ENCODE data around the gene PLEK. TPM values are rescaled to one million over a fixed set of nuclear protein-coding genes. Genes with fewer than 3 reads are reported as not detected.

The PLEK gene
- total RNA-seq (1 to 10 TPM; 3.9 TPM), polyA plus RNA-seq (100 to 1,000 TPM in 1 of 3 donors, 1 to 10 TPM in 2; 2.6 to 148 (median 3.0) TPM), total RNA-seq (0.19 to 2.5 (median 0.68) reads per million in 6 experiments)

- H3K4me3 Mint-ChIP-seq, result peak within 1 kb of the TSS in 8 of 10 donors; percentile 25 to 95 (median 64)
- DNase-seq (peak in 1 of 10 donors; percentile 36), ATAC-seq (no peak)
- H3K27ac Mint-ChIP-seq, result peak within 1 kb of the TSS in 5 of 10 donors; percentile 50 to 94 (median 72)
- peaks cover 0 to 2% (median 0%) of the 10 kb centered on the region in 3 donors for H3K36me3 Mint-ChIP-seq
- H3K27me3 Mint-ChIP-seq, result peaks cover 0 to 2% (median 0%) of the 10 kb centered on the region in 5 donors
- POLR2A ChIA-PET, result no interaction called here
- peaks cover 0 to 6% (median 2%) of the 10 kb centered on the region in 9 donors for H3K9me3 Mint-ChIP-seq
- peaks cover 2 to 70% (median 10%) of the 10 kb centered on the region in 4 donors for H3K4me1 Mint-ChIP-seq
These were observed at the start of gene PLEK for GRCh38 chr2:68365087-68365486. TSS of gene PLEK (plus strand) at chr2:68365282. CDS start at chr2:68365352, 70 bp downstream.

- Mint-ChIP-seq H3K27me3 (peaks cover 20 to 74% (median 42%) of the 10 kb centered on the region in 5 donors), H3K4me3 (no peak overlapping the region), H3K9me3 (peaks cover 0 to 9% (median 5%) of the 10 kb centered on the region in 9 donors), H3K4me1 (peaks cover 5 to 15% (median 12%) of the 10 kb centered on the region in 4 donors), H3K36me3 (peaks cover 0 to 5% (median 0%) of the 10 kb centered on the region in 3 donors), H3K27ac (no peak overlapping the region)
- ATAC-seq (no peak), DNase-seq (no peak)
- POLR2A ChIA-PET, result no interaction called here
These were observed 49.0 kb upstream of the PLEK start for GRCh38 chr2:68316111-68316510.

GRCh38 chr2:68317971-68318913, 46.8 kb upstream of the PLEK start:
- Mint-ChIP-seq H3K4me1 (peaks cover 5 to 15% (median 12%) of the 10 kb centered on the region in 4 donors), H3K27me3 (peaks cover 18 to 74% (median 48%) of the 10 kb centered on the region in 5 donors), H3K36me3 (peaks cover 0 to 5% (median 0%) of the 10 kb centered on the region in 3 donors), H3K4me3 (peak overlapping the region in 9 of 10 donors; percentile 15 to 81 (median 56)), H3K27ac (no peak overlapping the region), H3K9me3 (peaks cover 0 to 9% (median 5%) of the 10 kb centered on the region in 9 donors)
- DNase-seq (no peak), ATAC-seq (no peak)
- POLR2A ChIA-PET, result no interaction called here

- peak overlapping the region in 9 of 10 donors; percentile 56 to 84 (median 75) for H3K4me3 Mint-ChIP-seq
- POLR2A ChIA-PET, result no interaction called here
- H3K27me3 Mint-ChIP-seq, result peaks cover 16 to 71% (median 49%) of the 10 kb centered on the region in 5 donors
- H3K27ac Mint-ChIP-seq, result no peak overlapping the region
- ATAC-seq (no peak), DNase-seq (no peak)
- H3K9me3 Mint-ChIP-seq, result peaks cover 0 to 9% (median 3%) of the 10 kb centered on the region in 9 donors
- H3K4me1 Mint-ChIP-seq, result peaks cover 5 to 15% (median 12%) of the 10 kb centered on the region in 4 donors
- H3K36me3 Mint-ChIP-seq, result peaks cover 0 to 5% (median 0%) of the 10 kb centered on the region in 3 donors
These were observed 46.1 kb upstream of the PLEK start for GRCh38 chr2:68318914-68319397.

GRCh38 chr2:68319398-68320117, 45.5 kb upstream of the PLEK start, which contains the start of gene CNRIP1:
TSS of gene CNRIP1 (minus strand) at chr2:68319949. CDS start at chr2:68319400, 549 bp downstream.
- POLR2A ChIA-PET, result no interaction called here
- peak; percentile 10 to 33 for ATAC-seq
- H3K27ac Mint-ChIP-seq, result peak within 1 kb of the TSS in 1 of 10 donors; percentile 40
- peaks cover 5 to 15% (median 12%) of the 10 kb centered on the region in 4 donors for H3K4me1 Mint-ChIP-seq
- peak within 1 kb of the TSS; percentile 60 to 84 (median 76) for H3K4me3 Mint-ChIP-seq
- peak in 1 of 10 donors; percentile 4 for DNase-seq
- H3K9me3 Mint-ChIP-seq, result peaks cover 0 to 4% (median 0%) of the 10 kb centered on the region in 9 donors
- H3K27me3 Mint-ChIP-seq, result peaks cover 21 to 71% (median 51%) of the 10 kb centered on the region in 5 donors
- peaks cover 0 to 5% (median 0%) of the 10 kb centered on the region in 3 donors for H3K36me3 Mint-ChIP-seq

GRCh38 chr2:68320118-68320641, 44.9 kb upstream of the PLEK start:
- no peaks in the 10 kb centered on the region for H3K9me3 Mint-ChIP-seq
- H3K4me1 Mint-ChIP-seq, result peaks cover 5 to 15% (median 12%) of the 10 kb centered on the region in 4 donors
- DNase-seq (no peak), ATAC-seq (no peak)
- POLR2A ChIA-PET, result no interaction called here
- peaks cover 0 to 5% (median 0%) of the 10 kb centered on the region in 3 donors for H3K36me3 Mint-ChIP-seq
- H3K27me3 Mint-ChIP-seq, result peaks cover 21 to 71% (median 52%) of the 10 kb centered on the region in 5 donors
- peak overlapping the region; percentile 60 to 84 (median 76) for H3K4me3 Mint-ChIP-seq
- H3K27ac Mint-ChIP-seq, result peak overlapping the region in 1 of 10 donors; percentile 40

GRCh38 chr2:68325056-68325455, 40.0 kb upstream of the PLEK start:
- ATAC-seq, result no peak
- H3K36me3 Mint-ChIP-seq, result peaks cover 0 to 3% (median 0%) of the 10 kb centered on the region in 3 donors
- no peak overlapping the region for H3K27ac Mint-ChIP-seq
- no peaks in the 10 kb centered on the region for H3K9me3 Mint-ChIP-seq
- no peak for DNase-seq
- H3K4me1 Mint-ChIP-seq, result peaks cover 0 to 3% (median 3%) of the 10 kb centered on the region in 4 donors
- POLR2A ChIA-PET, result no interaction called here
- H3K4me3 Mint-ChIP-seq, result no peak overlapping the region
- peaks cover 29 to 75% (median 45%) of the 10 kb centered on the region in 5 donors for H3K27me3 Mint-ChIP-seq

- Mint-ChIP-seq H3K27me3 (peaks cover 25 to 60% (median 33%) of the 10 kb centered on the region in 5 donors), H3K9me3 (no peaks in the 10 kb centered on the region), H3K36me3 (peaks cover 0 to 2% (median 0%) of the 10 kb centered on the region in 3 donors), H3K27ac (no peak overlapping the region), H3K4me3 (no peak overlapping the region), H3K4me1 (no peaks in the 10 kb centered on the region)
- POLR2A ChIA-PET, result no interaction called here
- DNase-seq (no peak), ATAC-seq (no peak)
These were observed 36.2 kb upstream of the PLEK start for GRCh38 chr2:68328901-68329300.

- no peak overlapping the region for H3K27ac Mint-ChIP-seq
- H3K27me3 Mint-ChIP-seq, result peaks cover 17 to 42% (median 25%) of the 10 kb centered on the region in 5 donors
These were observed 34.4 kb upstream of the PLEK start for GRCh38 chr2:68330691-68331090.

GRCh38 chr2:68333009-68333408, 32.1 kb upstream of the PLEK start:
- no peaks in the 10 kb centered on the region for H3K9me3 Mint-ChIP-seq
- ATAC-seq (no peak), DNase-seq (no peak)
- H3K27me3 Mint-ChIP-seq, result peaks cover 12 to 21% (median 19%) of the 10 kb centered on the region in 5 donors
- H3K36me3 Mint-ChIP-seq, result peaks cover 0 to 2% (median 0%) of the 10 kb centered on the region in 3 donors
- no peak overlapping the region for H3K4me3 Mint-ChIP-seq
- no peaks in the 10 kb centered on the region for H3K4me1 Mint-ChIP-seq
- no peak overlapping the region for H3K27ac Mint-ChIP-seq
- POLR2A ChIA-PET, result no interaction called here

More at GRCh38 chr2:68330691-68331090, 34.4 kb upstream of the PLEK start:
- no peak for ATAC-seq
- H3K9me3 Mint-ChIP-seq, result no peaks in the 10 kb centered on the region
- POLR2A ChIA-PET, result no interaction called here
- H3K36me3 Mint-ChIP-seq, result peaks cover 0 to 2% (median 0%) of the 10 kb centered on the region in 3 donors
- H3K4me1 Mint-ChIP-seq, result no peaks in the 10 kb centered on the region
- no peak overlapping the region for H3K4me3 Mint-ChIP-seq
- DNase-seq, result no peak

- H3K4me3 Mint-ChIP-seq, result no peak overlapping the region
- no peak for DNase-seq
- H3K27ac Mint-ChIP-seq, result no peak overlapping the region
- peaks cover 4 to 13% (median 9%) of the 10 kb centered on the region in 5 donors for H3K27me3 Mint-ChIP-seq
- H3K9me3 Mint-ChIP-seq, result no peaks in the 10 kb centered on the region
- POLR2A ChIA-PET, result no interaction called here
- no peak for ATAC-seq
- H3K36me3 Mint-ChIP-seq, result peaks cover 0 to 2% (median 0%) of the 10 kb centered on the region in 3 donors
- no peaks in the 10 kb centered on the region for H3K4me1 Mint-ChIP-seq
These were observed 31.2 kb upstream of the PLEK start for GRCh38 chr2:68333931-68334330.

GRCh38 chr2:68336192-68336591, 28.9 kb upstream of the PLEK start:
- Mint-ChIP-seq H3K36me3 (peaks cover 0 to 2% (median 0%) of the 10 kb centered on the region in 3 donors), H3K4me1 (no peaks in the 10 kb centered on the region), H3K4me3 (no peak overlapping the region), H3K27me3 (peaks cover 2 to 30% (median 9%) of the 10 kb centered on the region in 5 donors), H3K9me3 (no peaks in the 10 kb centered on the region), H3K27ac (no peak overlapping the region)
- POLR2A ChIA-PET, result no interaction called here
- DNase-seq (no peak), ATAC-seq (no peak)
